HEK293T (cell line): ENCODE measurements around the gene UTS2.

Experiments used
- ELF4 ChIP-seq: fragments of 450-650 bp; IDR thresholded peaks from 2 replicates; pipeline ENCODE4 v1.6.1; 2017; ENCODE audit warnings: antibody characterized with exemption
- FOXM1 ChIP-seq: fragments of 450-650 bp; IDR thresholded peaks from 2 replicates; pipeline ENCODE4 v1.6.1; 2017; ENCODE audit warnings: mild to moderate bottlenecking, borderline replicate concordance
- L3MBTL2 ChIP-seq: fragments of 450-650 bp; conservative IDR thresholded peaks from 2 replicates; pipeline ENCODE4 v1.6.1; 2016; ENCODE audit warnings: mild to moderate bottlenecking
- SP1 ChIP-seq: fragments of 450-650 bp; IDR thresholded peaks from 2 replicates; pipeline ENCODE4 v1.6.1; 2017
- SUZ12 ChIP-seq: fragments of 450-650 bp; IDR thresholded peaks from 2 replicates; pipeline ENCODE4 v1.6.1; 2016; ENCODE audit warnings: mild to moderate bottlenecking
- TARDBP ChIP-seq: fragments of 450-650 bp; IDR thresholded peaks from 2 replicates; pipeline ENCODE4 v1.6.1; 2016
- TF ChIP-seq, protein P1 (sequence below): fragments of 450-650 bp; IDR thresholded peaks from 2 replicates; pipeline ENCODE4 v1.6.1; 2016

DNA sequence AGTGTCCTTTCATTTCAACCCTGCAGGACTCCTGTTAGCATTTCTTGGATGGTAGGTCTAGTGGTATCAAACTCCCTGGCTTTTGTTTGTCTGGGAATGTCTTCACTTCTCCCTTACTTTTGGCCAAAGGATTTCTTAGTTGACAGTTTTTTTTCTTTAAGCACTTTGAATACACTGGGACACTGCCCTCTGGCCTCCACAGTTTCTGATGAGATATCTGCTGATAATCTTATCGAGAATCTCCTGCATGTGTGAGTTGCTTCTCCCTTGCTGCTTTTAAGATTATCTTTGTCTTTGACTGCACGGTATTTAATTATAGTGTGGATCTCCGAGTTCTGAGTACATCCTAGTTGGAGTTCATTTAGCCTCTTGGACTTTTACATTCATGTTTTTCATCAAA lies 13.3 kb downstream of the UTS2 start:
- TF ChIP-seq, protein P1, sequence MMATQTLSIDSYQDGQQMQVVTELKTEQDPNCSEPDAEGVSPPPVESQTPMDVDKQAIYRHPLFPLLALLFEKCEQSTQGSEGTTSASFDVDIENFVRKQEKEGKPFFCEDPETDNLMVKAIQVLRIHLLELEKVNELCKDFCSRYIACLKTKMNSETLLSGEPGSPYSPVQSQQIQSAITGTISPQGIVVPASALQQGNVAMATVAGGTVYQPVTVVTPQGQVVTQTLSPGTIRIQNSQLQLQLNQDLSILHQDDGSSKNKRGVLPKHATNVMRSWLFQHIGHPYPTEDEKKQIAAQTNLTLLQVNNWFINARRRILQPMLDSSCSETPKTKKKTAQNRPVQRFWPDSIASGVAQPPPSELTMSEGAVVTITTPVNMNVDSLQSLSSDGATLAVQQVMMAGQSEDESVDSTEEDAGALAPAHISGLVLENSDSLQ, result no peak
- no peak for TF ChIP-seq L3MBTL2
- no peak for TF ChIP-seq SUZ12
- TF ChIP-seq FOXM1, result no peak
- TF ChIP-seq SP1, result no peak
- no peak for TF ChIP-seq TARDBP
- no peak for TF ChIP-seq ELF4
